Peyer's patch (tissue), 4 donors: ENCODE measurements around the gene SLC4A5. TPM values are rescaled to one million over a fixed set of nuclear protein-coding genes. Genes with fewer than 3 reads are reported as not detected.

Experiments used
- DNase-seq, 3 donors: peaks; one replicate each; pipeline ENCODE4 v3.0.0-alpha.2; 2017 to 2019
- H3K27ac ChIP-seq, 4 donors: fragments of 200-600 bp; sonication (generic); one replicate each; pipeline ENCODE4 v1.5.1; 2016 to 2019
- H3K27me3 ChIP-seq, 2 donors: fragments of 200-600 bp; sonication (generic); one replicate each; pipeline ENCODE4 v1.5.1; 2019
- H3K36me3 ChIP-seq, 3 donors: fragments of 200-600 bp; sonication (generic); one replicate each; pipeline ENCODE4 v1.5.1; 2016 to 2019
- H3K4me1 ChIP-seq, 4 donors: fragments of 200-600 bp; sonication (generic); one replicate each; pipeline ENCODE4 v1.5.1; 2016 to 2019
- H3K4me3 ChIP-seq, 4 donors: fragments of 200-600 bp; sonication (generic); 1 replicate in 3 of 4; 2 replicates in 1 of 4; pipeline ENCODE4 v1.5.1; 2016 to 2019; ENCODE audit warnings: mild to moderate bottlenecking in 1 of 4
- H3K9me3 ChIP-seq, 4 donors: fragments of 200-600 bp; sonication (generic); one replicate each; pipeline ENCODE4 v1.5.1; 2016 to 2019; ENCODE audit warnings: mild to moderate bottlenecking in 1 of 4
- POLR2A ChIP-seq, 2 donors: fragments of 450-650 bp; IDR thresholded peaks; one replicate each; pipeline ENCODE4 v1.5.1; 2017; ENCODE audit warnings: antibody characterized with exemption in 2 of 2, mild to moderate bottlenecking in 2 of 2, moderate library complexity in 2 of 2
- total RNA-seq, 4 donors: library from RNA; depleted of rRNA; stranded (reverse); fragments of >200 nt; gene quantifications; one replicate each; pipeline ENCODE4 v1.1.0, GENCODE V29; 2016
- TF ChIP-seq, protein P1 (sequence below), 6 experiments: fragments of 450-650 bp in 4 of 6; fragments of 200-600 bp in 2 of 6; sonication (generic) in 1 of 6; IDR thresholded peaks; one replicate each; pipeline ENCODE4 v1.5.1; 2017 to 2019; ENCODE audit warnings: antibody characterized with exemption in 6 of 6, mild to moderate bottlenecking in 3 of 6, moderate library complexity in 1 of 6

The SLC4A5 gene
- total RNA-seq, 4 donors from 2014 or later = 1.8 to 14.9 (median 4.9) TPM

DNA sequence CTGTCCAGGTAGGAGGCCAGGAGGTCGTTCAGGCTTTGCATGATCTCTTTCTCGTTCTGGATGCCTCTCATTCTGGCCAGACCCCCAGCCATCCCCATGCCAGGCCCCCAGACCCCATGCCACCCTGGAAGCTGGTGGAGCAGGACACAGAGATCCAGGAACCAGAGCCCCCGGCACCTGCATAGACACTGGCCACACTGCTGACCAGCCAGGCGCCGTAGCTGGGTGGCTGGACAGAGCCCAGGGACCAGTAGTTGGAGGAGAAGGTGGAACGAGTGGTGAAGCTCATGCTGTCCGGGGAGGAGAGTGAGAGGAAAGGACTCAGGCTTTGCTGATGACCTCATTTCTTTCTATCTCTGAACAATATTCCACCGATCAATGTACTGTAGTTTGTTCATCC is 35.5 kb downstream of the SLC4A5 start:
- TF ChIP-seq, protein P1, sequence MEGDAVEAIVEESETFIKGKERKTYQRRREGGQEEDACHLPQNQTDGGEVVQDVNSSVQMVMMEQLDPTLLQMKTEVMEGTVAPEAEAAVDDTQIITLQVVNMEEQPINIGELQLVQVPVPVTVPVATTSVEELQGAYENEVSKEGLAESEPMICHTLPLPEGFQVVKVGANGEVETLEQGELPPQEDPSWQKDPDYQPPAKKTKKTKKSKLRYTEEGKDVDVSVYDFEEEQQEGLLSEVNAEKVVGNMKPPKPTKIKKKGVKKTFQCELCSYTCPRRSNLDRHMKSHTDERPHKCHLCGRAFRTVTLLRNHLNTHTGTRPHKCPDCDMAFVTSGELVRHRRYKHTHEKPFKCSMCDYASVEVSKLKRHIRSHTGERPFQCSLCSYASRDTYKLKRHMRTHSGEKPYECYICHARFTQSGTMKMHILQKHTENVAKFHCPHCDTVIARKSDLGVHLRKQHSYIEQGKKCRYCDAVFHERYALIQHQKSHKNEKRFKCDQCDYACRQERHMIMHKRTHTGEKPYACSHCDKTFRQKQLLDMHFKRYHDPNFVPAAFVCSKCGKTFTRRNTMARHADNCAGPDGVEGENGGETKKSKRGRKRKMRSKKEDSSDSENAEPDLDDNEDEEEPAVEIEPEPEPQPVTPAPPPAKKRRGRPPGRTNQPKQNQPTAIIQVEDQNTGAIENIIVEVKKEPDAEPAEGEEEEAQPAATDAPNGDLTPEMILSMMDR (IDR thresholded peaks at IDR 0.05) = no peak
- no peak for TF ChIP-seq POLR2A (IDR thresholded peaks at IDR 0.05)
- H3K27me3 ChIP-seq = no peaks in the 10 kb centered on the region
- no peaks in the 10 kb centered on the region for H3K36me3 ChIP-seq
- no peak overlapping the region for H3K4me3 ChIP-seq
- no peak for DNase-seq
- no peaks in the 10 kb centered on the region for H3K4me1 ChIP-seq
- H3K9me3 ChIP-seq = no peaks in the 10 kb centered on the region
- no peak overlapping the region for H3K27ac ChIP-seq

DNA sequence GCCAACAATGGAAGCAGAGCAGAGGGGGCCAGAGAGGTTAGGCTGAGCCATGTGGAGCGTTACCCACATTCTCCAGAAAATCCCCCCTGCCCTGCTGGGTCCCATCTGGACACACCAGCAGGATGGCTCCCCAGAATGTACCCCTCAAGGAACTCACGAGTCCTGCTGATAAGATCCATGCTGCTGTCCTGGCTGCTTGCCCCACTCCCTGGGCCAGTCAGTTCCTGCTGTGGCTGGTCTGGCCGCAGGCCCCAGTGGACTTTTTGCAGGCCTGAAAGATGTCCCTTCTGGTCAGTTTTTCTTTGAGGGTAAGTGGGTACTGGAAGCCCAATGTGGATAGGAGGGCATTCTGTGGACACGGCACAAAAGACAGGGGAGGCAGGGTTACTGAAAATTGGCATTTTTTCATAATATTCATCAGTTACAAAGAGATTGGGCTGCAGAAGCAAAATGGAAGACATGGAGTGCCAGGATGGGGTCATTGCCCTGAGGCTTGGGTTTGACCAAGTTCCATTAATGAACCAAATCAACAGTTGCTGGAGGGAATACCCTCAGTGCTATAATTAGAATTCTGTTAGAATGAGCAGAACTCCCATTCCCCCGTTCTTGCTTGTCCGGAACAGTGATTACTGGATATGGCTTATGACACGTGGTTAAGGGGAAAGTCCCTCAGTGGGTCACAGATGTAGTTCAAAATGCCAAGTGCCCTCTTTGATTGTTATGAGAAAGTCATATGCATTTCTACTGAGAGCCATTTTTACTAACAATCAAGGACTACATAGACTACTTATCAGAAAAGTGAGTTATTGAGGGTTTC is 38.7 kb downstream of the SLC4A5 start:
- Histone ChIP-seq H3K27me3 (no peaks in the 10 kb centered on the region), H3K9me3 (no peaks in the 10 kb centered on the region), H3K4me3 (no peak overlapping the region), H3K27ac (no peak overlapping the region), H3K4me1 (no peaks in the 10 kb centered on the region), H3K36me3 (no peaks in the 10 kb centered on the region)
- no peak for TF ChIP-seq POLR2A (IDR thresholded peaks at IDR 0.05)
- TF ChIP-seq, protein P1 (IDR thresholded peaks at IDR 0.05) = no peak
- no peak for DNase-seq

- no peak for DNase-seq
- Histone ChIP-seq H3K36me3 (no peaks in the 10 kb centered on the region), H3K9me3 (no peaks in the 10 kb centered on the region), H3K27me3 (no peaks in the 10 kb centered on the region), H3K4me3 (no peak overlapping the region), H3K4me1 (no peaks in the 10 kb centered on the region), H3K27ac (no peak overlapping the region)
- TF ChIP-seq, protein P1 (IDR thresholded peaks at IDR 0.05) = no peak
- TF ChIP-seq POLR2A (IDR thresholded peaks at IDR 0.05) = no peak
Observed at GRCh38 chr2:74302865-74303264, 40.4 kb downstream of the SLC4A5 start.

- H3K36me3 ChIP-seq = no peaks in the 10 kb centered on the region
- H3K9me3 ChIP-seq = no peaks in the 10 kb centered on the region
- no peaks in the 10 kb centered on the region for H3K27me3 ChIP-seq
- no peaks in the 10 kb centered on the region for H3K4me1 ChIP-seq
- H3K27ac ChIP-seq = no peak overlapping the region
- H3K4me3 ChIP-seq = no peak overlapping the region
- no peak for DNase-seq
- TF ChIP-seq POLR2A (IDR thresholded peaks at IDR 0.05) = no peak
- TF ChIP-seq, protein P1 (IDR thresholded peaks at IDR 0.05) = no peak
Observed at GRCh38 chr2:74301262-74301661, 42.0 kb downstream of the SLC4A5 start.

- no peak overlapping the region for H3K4me3 ChIP-seq
- H3K4me1 ChIP-seq = no peaks in the 10 kb centered on the region
- no peak for DNase-seq
- H3K9me3 ChIP-seq = no peaks in the 10 kb centered on the region
- TF ChIP-seq, protein P1 (IDR thresholded peaks at IDR 0.05) = no peak
- no peak for TF ChIP-seq POLR2A (IDR thresholded peaks at IDR 0.05)
- no peaks in the 10 kb centered on the region for H3K36me3 ChIP-seq
- H3K27me3 ChIP-seq = no peaks in the 10 kb centered on the region
- H3K27ac ChIP-seq = no peak overlapping the region
Observed at GRCh38 chr2:74300506-74300905, 42.7 kb downstream of the SLC4A5 start.
